ENCODE results near the gene ARHGAP24. TPM values are rescaled to one million over a fixed set of nuclear protein-coding genes. Genes with fewer than 3 reads are reported as not detected.

The ARHGAP24 gene
- total RNA-seq, 2 experiments from 2014 or later = 0.30 to 0.53 TPM

DNA sequence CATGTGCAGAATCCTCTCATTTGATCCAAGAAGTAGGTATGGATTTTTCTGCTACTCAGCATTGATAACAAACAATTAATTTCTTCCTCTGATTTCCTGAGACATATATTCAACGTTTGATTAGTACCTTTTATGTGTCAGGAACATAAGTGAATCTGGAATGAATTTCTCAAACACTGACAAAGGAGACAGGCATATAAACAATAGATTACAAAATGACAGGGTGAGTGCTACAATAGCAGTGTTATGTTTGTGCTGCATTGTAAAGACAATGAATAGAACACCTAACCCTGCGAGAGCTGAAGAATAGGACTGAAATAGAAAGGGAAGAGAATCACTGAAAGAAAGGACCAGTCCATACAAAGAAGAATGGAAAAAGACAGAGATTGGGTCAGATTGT lies 52.9 kb downstream of the ARHGAP24 start:
- POLR2A ChIA-PET = no interaction called here
- no peak for DNase-seq
- no peaks in the 10 kb centered on the region for H3K9me3 Mint-ChIP-seq

DNA sequence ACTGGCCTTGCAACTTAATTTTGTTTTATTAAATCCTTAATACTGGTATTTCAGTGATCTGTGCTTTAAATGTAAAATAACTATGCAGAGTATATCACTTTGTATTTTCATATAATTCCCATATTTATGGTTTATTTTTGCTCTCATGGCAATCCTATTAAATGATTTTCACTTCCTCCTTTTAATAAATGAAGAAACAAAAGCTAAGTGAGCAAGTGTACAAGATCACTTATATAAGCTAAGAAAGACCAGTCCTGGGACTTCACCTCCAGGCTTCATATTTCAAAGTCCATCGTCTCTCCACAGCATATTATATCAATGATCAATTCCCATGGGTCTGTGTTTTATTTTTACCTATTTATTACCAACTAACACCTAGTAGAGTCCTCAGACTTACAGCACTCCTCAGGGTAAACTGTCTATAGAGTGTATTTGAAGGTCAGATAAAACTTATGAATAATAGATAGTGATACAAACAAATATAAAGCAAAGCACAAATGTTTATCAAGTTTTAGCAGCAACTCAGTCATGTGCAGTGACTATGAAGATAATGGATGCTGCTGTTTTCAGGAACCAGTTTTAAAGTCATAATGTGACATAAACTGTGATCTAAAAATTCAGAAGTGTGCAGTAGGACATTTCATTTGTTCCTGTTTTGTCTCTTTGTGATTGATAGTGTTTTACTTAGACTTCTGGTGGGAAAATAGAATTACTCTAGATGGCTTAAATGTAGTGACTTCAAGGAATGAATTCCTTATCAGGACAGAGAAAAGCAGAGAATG lies 56.8 kb downstream of the ARHGAP24 start:
- Mint-ChIP-seq H3K27ac (no peak overlapping the region), H3K9me3 (no peaks in the 10 kb centered on the region)
- CTCF ChIA-PET = no interaction called here

More for the DNA sequence above, 52.9 kb downstream of the ARHGAP24 start:
- Mint-ChIP-seq H3K36me3 (ENCODE audit: low read depth) (no peaks in the 10 kb centered on the region), H3K27me3 (no peaks in the 10 kb centered on the region), H3K27ac (no peak overlapping the region), H3K4me1 (ENCODE audit: low read depth) (no peaks in the 10 kb centered on the region), H3K4me3 (no peak overlapping the region)
- Histone ChIP-seq H3K4me3 (ENCODE audit: low read length) (no peak overlapping the region), H3K9me3 (ENCODE audit: control insufficient read depth in 1 of 2, insufficient read depth in 1 of 2, low read length in 2 of 2) (no peaks in the 10 kb centered on the region), H3K27me3 (ENCODE audit: control insufficient read depth in 1 of 2, insufficient read depth in 2 of 2, low read length in 2 of 2) (no peaks in the 10 kb centered on the region), H3K36me3 (ENCODE audit: insufficient read depth, low read length) (no peaks in the 10 kb centered on the region), H3K27ac (ENCODE audit: low read depth in 1 of 2, low read length in 2 of 2) (no peak overlapping the region), H3K4me1 (ENCODE audit: insufficient read depth, low read length) (no peaks in the 10 kb centered on the region)
- TF ChIP-seq, protein P1, sequence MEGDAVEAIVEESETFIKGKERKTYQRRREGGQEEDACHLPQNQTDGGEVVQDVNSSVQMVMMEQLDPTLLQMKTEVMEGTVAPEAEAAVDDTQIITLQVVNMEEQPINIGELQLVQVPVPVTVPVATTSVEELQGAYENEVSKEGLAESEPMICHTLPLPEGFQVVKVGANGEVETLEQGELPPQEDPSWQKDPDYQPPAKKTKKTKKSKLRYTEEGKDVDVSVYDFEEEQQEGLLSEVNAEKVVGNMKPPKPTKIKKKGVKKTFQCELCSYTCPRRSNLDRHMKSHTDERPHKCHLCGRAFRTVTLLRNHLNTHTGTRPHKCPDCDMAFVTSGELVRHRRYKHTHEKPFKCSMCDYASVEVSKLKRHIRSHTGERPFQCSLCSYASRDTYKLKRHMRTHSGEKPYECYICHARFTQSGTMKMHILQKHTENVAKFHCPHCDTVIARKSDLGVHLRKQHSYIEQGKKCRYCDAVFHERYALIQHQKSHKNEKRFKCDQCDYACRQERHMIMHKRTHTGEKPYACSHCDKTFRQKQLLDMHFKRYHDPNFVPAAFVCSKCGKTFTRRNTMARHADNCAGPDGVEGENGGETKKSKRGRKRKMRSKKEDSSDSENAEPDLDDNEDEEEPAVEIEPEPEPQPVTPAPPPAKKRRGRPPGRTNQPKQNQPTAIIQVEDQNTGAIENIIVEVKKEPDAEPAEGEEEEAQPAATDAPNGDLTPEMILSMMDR (IDR thresholded peaks at IDR 0.05) = no peak
- intact Hi-C loops (cut with DNase I, micrococcal nuclease) = no loop called here
- ATAC-seq (ENCODE audit: poor library complexity) = no peak
- CTCF ChIA-PET = no interaction called here

DNA sequence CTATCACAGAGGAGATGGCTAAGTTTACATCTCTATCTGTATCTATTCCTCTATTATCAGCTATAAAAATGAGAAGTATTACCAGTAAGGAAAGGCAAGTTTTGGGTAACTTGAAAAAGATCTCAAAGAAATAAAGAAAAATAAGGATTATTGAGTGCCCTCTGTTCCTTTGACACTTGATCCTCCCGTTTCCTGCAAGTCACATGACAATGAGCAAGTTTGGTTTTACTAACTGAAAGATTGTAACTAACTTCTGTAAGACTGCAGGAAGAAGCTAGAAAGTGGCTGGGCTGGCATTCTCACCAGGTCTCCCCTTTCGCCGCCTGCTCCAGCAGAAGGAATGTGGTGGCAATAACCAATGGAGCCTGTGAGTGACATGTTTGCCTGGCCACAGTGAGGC lies 59.2 kb downstream of the ARHGAP24 start:
- no peak for DNase-seq
- Mint-ChIP-seq H3K9me3 (no peaks in the 10 kb centered on the region), H3K27ac (no peak overlapping the region), H3K36me3 (ENCODE audit: low read depth) (no peaks in the 10 kb centered on the region), H3K4me1 (ENCODE audit: low read depth) (no peaks in the 10 kb centered on the region), H3K27me3 (no peaks in the 10 kb centered on the region), H3K4me3 (no peak overlapping the region)
- no peaks in the 10 kb centered on the region for H3K36me3 ChIP-seq (ENCODE audit: insufficient read depth, low read length)
- TF ChIP-seq, protein P1 (IDR thresholded peaks at IDR 0.05) = no peak
- H3K4me3 ChIP-seq (ENCODE audit: low read length) = no peak overlapping the region
- ChIA-PET CTCF (no interaction called here), POLR2A (no interaction called here)
- intact Hi-C loops (cut with DNase I, micrococcal nuclease) = no loop called here
- no peaks in the 10 kb centered on the region for H3K4me1 ChIP-seq (ENCODE audit: insufficient read depth, low read length)
- ATAC-seq (ENCODE audit: poor library complexity) = no peak
- H3K9me3 ChIP-seq (ENCODE audit: control insufficient read depth in 1 of 2, insufficient read depth in 1 of 2, low read length in 2 of 2) = peaks cover 0 to 3% of the 10 kb centered on the region in 2 experiments
- H3K27ac ChIP-seq (ENCODE audit: low read depth in 1 of 2, low read length in 2 of 2) = no peak overlapping the region
- H3K27me3 ChIP-seq (ENCODE audit: control insufficient read depth in 1 of 2, insufficient read depth in 2 of 2, low read length in 2 of 2) = no peaks in the 10 kb centered on the region

More for the DNA sequence above, 56.8 kb downstream of the ARHGAP24 start:
- TF ChIP-seq, protein P1 (IDR thresholded peaks at IDR 0.05) = no peak
- Histone ChIP-seq H3K27me3 (ENCODE audit: control insufficient read depth in 1 of 2, insufficient read depth in 2 of 2, low read length in 2 of 2) (no peaks in the 10 kb centered on the region), H3K4me3 (ENCODE audit: low read length) (no peak overlapping the region), H3K9me3 (ENCODE audit: control insufficient read depth in 1 of 2, insufficient read depth in 1 of 2, low read length in 2 of 2) (peaks cover 0 to 3% of the 10 kb centered on the region in 2 experiments), H3K4me1 (ENCODE audit: insufficient read depth, low read length) (no peaks in the 10 kb centered on the region), H3K36me3 (ENCODE audit: insufficient read depth, low read length) (no peaks in the 10 kb centered on the region), H3K27ac (ENCODE audit: low read depth in 1 of 2, low read length in 2 of 2) (no peak overlapping the region)
- H3K27me3 Mint-ChIP-seq = no peaks in the 10 kb centered on the region
- intact Hi-C loops (cut with DNase I, micrococcal nuclease) = no loop called here
- POLR2A ChIA-PET = no interaction called here
- ATAC-seq (ENCODE audit: poor library complexity) (no peak), DNase-seq (no peak)
- H3K36me3 Mint-ChIP-seq (ENCODE audit: low read depth) = no peaks in the 10 kb centered on the region
- no peaks in the 10 kb centered on the region for H3K4me1 Mint-ChIP-seq (ENCODE audit: low read depth)
- no peak overlapping the region for H3K4me3 Mint-ChIP-seq

Data from CD4-positive, alpha-beta T cell (primary cell).